Activated CD8-positive, alpha-beta memory T cell treated with anti-CD3 and anti-CD28 coated beads, Interleukin-2, amount 50 U/mL, for 24 hours (primary cell): ENCODE measurements around the gene CCNY.

Experiments
- DNase-seq: peaks from one replicate; pipeline ENCODE4 v3.0.0-alpha.2; 2020; ENCODE audit errors: extremely low read depth

The CCNY gene

DNA sequence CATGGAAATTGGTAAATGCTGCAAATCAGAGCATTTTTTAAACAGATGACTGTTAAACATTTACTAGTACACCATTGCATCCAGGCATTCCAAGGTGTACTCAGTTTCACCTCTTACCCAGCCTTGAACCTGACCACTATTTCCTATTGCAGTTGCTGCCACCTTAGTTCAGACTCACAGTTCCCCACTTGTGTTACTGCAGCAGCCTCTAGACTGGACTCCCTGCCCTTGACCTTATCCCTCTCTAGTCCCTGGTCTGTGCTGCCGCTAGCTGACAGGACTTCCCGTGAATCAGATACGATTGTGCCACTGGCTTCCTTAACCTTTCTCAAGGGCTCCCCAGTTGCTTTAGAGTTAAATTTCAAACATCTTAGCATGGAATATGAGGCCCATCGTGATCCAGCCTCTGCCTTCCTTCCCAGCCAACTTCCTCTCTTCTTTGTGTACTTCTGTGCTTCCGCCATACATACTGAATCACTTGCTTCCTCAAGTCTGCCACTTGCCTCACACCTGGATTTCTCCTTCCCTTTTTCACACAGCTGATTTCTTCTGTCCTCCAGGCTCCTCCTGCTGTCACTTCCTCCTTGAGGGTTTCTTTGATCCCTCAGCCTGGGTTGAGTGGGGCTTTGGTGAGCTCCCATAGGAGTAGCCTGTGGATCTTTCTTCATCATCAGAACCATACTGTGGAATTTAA is 150.1 kb downstream of the CCNY start:
- no peak for DNase-seq

GRCh38 chr10:35487336-35488034 is 151.2 kb downstream of the CCNY start:
- DNase-seq = no peak

DNA sequence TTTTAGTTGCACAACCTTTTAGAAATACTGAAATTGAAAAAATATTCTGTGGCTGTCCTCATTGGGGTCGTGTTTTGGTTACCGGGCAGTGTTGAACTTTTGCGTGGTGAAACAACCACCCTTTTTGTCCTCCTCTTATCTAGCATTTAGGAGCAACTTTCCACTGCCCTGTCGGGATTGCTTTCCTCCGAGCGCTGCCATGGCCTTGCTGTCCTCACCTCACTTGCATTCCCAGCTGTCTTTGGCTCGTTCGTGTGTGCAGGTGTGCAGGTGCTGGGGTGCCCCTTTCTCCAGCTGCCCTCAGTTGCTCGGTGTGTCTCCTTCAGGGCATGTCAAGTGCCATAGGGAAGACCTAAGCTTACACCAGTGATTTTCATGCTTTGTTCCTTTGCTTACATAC is 151.9 kb downstream of the CCNY start:
- DNase-seq = no peak

DNA sequence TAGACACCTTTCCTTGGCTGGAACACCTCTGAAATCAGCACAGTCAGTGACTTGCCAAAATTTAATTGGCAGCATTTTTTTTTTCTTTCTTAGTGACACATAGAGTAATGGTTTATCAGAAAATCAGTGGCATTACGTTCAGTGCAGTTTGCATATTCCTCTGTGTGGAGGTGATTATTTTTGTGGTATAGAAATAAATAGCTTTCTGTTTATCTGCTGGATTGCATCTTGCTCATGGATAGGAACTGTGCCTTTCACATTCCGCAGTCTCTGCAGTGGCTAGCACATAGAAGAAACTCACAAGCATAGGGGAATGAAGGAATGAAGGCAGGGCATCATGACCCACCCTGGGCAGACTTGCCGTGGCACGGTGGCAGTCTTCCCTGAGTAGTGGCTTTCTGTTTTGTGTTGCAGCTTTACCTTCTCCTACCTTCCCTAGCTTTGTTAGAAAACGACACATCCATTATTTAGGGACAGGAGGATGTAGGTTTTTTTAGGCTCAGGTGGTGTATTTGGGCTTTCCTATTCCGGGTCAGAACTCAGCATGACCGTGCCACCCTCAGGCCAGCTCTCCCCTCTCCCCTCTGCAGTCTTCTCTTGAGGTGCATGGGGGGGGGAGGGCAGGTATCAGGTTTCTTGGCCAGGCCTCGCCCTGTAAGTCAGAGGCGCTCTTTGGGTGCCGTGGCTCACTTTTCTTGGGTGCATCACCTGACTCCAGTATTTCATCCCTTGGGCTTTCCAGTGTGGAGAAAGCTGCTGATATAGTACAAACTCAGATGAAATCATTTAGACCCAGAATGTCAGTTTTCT is 156.3 kb downstream of the CCNY start:
- no peak for DNase-seq

- no peak for DNase-seq
Measured at GRCh38 chr10:35493196-35494118, 157.1 kb downstream of the CCNY start.

GRCh38 chr10:35495521-35496119 is 159.3 kb downstream of the CCNY start:
- no peak for DNase-seq

DNA sequence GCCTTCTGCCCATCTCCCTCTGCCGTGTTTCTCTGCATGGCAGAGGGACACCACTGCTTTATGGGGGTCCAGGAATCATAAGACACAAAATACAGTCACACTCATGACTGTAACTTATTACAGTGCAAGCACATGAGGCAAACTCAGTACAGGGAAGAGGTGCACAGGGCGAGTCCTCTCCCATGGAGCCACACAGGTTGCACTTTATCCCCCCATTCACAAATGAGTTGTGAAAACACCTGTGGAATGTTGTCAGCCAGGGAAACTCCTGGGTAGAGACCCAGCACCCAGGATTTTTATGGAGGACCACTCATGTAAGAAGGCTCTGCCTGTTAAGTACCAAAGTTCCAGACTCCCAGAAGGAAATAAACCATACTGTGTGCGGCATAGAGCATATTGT is 161.6 kb downstream of the CCNY start:
- DNase-seq = no peak

GRCh38 chr10:35498693-35499092 is 162.4 kb downstream of the CCNY start:
- no peak for DNase-seq

DNA sequence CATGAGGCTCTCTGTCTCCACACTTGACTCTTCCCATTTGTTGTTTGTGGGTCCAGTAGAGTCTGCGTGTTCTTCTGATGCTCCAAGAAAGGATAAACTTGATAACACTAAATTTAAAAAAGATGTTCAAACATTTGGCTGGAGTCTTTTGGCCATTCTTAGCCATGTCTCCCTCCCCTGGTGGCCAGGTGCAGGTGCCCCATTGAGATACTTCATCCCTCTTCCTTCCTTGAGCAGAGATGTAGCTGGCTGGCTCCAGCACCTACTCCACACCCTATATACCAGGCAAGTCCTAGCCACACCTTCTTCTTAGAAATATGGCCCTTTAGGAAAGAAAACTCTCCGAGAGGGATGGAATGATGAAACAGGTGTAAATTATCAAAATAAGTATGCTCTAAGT is 165.6 kb downstream of the CCNY start:
- DNase-seq = no peak

- DNase-seq = no peak
Measured at GRCh38 chr10:35502692-35503091, 166.4 kb downstream of the CCNY start.

GRCh38 chr10:35503578-35503977 is 167.3 kb downstream of the CCNY start:
- no peak for DNase-seq

- no peak for DNase-seq
Measured at GRCh38 chr10:35504132-35504531, 167.8 kb downstream of the CCNY start.

GRCh38 chr10:35505241-35505873 is 169.0 kb downstream of the CCNY start:
- DNase-seq = no peak

- no peak for DNase-seq
Measured at GRCh38 chr10:35506741-35507140, 170.4 kb downstream of the CCNY start.

GRCh38 chr10:35507519-35508109 is 171.3 kb downstream of the CCNY start:
- no peak for DNase-seq

DNA sequence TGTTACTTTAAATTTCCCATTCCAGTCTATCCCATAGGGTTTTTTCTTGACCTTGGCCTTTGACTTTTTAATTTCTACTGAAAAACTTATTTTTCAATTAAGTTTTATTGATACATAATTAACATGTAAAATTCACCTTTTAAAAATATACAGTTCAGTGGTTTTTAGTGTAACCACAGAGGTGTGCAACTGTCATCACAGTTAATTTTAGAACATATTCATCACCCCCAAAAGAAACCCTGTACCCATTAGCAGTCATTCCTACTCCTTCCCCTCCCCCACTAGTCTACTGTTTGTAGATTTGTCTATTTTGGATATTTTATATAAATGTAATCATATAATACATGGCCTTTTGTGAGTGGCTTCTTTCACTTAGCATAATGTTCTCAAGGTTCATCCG is 172.3 kb downstream of the CCNY start:
- no peak for DNase-seq

DNA sequence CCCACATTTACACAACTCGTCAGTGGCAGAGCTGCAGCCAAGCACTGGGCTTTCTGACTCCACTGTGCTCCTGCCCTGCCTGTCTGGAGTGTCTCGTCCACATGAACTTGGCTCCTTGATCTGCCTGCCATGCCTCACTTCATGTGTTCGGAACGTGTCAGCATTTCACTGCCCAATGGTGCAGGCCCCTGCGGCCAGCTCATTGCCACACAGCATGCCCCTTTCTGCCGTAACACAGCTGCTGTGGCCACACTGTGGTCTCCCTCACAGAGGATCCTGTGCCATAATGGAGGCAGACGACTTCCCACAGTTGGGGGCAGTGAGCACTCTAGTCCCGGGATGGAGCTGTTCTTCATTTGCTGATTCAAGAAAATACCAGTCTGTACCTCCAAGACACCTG is 174.6 kb downstream of the CCNY start:
- no peak for DNase-seq

DNA sequence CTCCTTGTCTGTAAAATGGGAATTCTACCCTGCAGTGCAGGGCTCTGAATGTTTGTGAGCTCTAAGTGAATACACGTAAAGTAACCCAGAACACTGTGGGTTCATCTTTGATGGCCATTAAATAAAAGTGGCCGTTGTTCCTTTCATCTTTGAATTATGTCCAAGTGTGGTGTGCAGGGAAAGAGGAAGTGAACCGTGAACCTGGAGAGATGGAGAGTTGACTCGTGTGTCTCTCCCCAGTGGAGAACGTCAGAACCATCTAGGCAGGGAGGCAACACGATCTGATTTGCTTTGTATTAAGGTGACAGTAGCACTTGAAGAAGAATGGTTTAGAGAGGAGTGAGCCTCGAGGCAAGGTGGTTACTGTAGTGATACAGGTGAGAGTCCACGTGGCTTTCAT is 175.3 kb downstream of the CCNY start:
- no peak for DNase-seq

DNA sequence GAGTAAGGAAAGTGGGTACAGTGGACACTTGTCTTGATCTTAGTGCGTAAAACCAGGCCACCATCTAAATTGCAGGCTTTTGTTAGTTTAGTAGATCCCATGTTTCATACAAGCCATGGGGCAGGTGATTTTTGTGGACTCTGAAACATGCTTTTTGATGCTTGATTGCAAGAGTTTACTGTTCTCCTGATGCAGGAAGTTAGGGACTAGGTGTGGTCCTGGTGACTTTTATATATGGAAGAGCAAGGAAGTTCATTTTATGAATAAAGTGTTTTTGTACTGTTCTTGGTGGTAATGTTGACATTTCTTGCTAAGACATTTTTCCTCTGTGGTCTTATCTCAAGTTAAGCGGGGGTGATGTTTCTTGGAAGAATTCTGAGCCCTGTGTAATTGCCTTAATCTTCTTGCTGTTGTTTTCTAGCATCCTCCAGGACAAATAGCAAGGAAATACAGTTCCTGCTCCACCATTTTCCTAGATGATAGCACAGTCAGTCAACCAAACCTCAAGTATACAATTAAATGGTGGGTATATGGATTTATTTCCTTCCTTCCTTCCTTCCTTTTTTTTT is 179.9 kb downstream of the CCNY start:
- no peak for DNase-seq
